GM18508 (cell line): Measurements from ENCODE around the gene NKX2-4.
"Not testable (repeated sequence)": the region's sequence is repeated elsewhere in the genome, so short reads cannot be mapped to it uniquely, and the experiment has no call there.

ENCODE experiments used
- ATAC-seq: cut with Tn5 transposase; IDR thresholded peaks from one replicate; pipeline ENCODE4 v1.9.1; 2021; ENCODE audit warnings: moderate number of reproducible peaks; ENCODE audit not compliant: insufficient read depth, unreplicated experiment

Gene NKX2-4

GRCh38 chr20:21397341-21398108 is at the start of gene NKX2-4:
Gene NKX2-4, minus strand, starts transcription at chr20:21397526. Its CDS starts 127 bp downstream, at chr20:21397399.
- ATAC-seq = no peak

GRCh38 chr20:21437816-21438215 is 40.5 kb upstream of the NKX2-4 start:
- ATAC-seq = no peak

GRCh38 chr20:21437248-21437647 is 39.9 kb upstream of the NKX2-4 start:
- no peak for ATAC-seq

GRCh38 chr20:21436205-21436604 is 38.9 kb upstream of the NKX2-4 start:
- no peak for ATAC-seq

- no peak for ATAC-seq
Observed at GRCh38 chr20:21435576-21435975, 38.2 kb upstream of the NKX2-4 start.

- ATAC-seq = no peak
Observed at GRCh38 chr20:21433329-21433890, 36.1 kb upstream of the NKX2-4 start.

GRCh38 chr20:21432911-21433310 is 35.6 kb upstream of the NKX2-4 start:
- ATAC-seq = no peak

- ATAC-seq = no peak
Observed at GRCh38 chr20:21430020-21430419, 32.7 kb upstream of the NKX2-4 start.

GRCh38 chr20:21424846-21425245 is 27.5 kb upstream of the NKX2-4 start:
- no peak for ATAC-seq

- not testable (repeated sequence) for ATAC-seq
Observed at GRCh38 chr20:21423712-21424111, 26.4 kb upstream of the NKX2-4 start.

GRCh38 chr20:21421601-21422236 is 24.4 kb upstream of the NKX2-4 start:
- no peak for ATAC-seq

GRCh38 chr20:21419147-21419546 is 21.8 kb upstream of the NKX2-4 start:
- ATAC-seq = not testable (repeated sequence)

GRCh38 chr20:21413996-21414395 is 16.7 kb upstream of the NKX2-4 start:
- ATAC-seq = not testable (repeated sequence)

GRCh38 chr20:21411725-21412124 is 14.4 kb upstream of the NKX2-4 start:
- ATAC-seq = no peak

GRCh38 chr20:21399005-21399475 is 1.7 kb upstream of the NKX2-4 start:
- no peak for ATAC-seq

- no peak for ATAC-seq
Observed at GRCh38 chr20:21398109-21399004, 1.0 kb upstream of the NKX2-4 start.

GRCh38 chr20:21396599-21397340 is 556 bp downstream of the NKX2-4 start:
- ATAC-seq = no peak

GRCh38 chr20:21395666-21396598 is 1.4 kb downstream of the NKX2-4 start:
- no peak for ATAC-seq
